HG02642 (cell line): ENCODE results near the gene CAPN12.

ENCODE experiments used
- ATAC-seq: cut with Tn5 transposase; IDR thresholded peaks from one replicate; pipeline ENCODE4 v1.9.1; 2021; ENCODE audit warnings: mild to moderate bottlenecking; ENCODE audit not compliant: unreplicated experiment, poor library complexity

The CAPN12 gene

GRCh38 chr19:38699647-38700349 is 44.5 kb downstream of the CAPN12 start:
- no peak for ATAC-seq

DNA sequence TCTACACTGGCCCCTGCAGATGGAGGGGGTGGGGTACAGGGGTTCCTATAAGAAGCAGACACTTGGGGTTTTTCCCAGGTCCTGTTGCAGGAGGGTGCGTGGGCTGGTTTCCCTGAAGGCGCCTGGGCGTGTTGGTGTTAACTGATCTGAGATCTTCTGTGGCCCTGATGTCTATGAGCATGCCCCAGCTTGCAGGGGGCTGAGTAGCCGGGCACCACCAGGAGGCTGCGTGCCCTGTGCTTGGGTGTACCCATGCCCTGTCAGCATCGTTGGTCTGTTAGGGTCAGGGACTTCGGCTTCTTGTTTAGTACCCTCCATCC is 45.3 kb downstream of the CAPN12 start:
- ATAC-seq = no peak

DNA sequence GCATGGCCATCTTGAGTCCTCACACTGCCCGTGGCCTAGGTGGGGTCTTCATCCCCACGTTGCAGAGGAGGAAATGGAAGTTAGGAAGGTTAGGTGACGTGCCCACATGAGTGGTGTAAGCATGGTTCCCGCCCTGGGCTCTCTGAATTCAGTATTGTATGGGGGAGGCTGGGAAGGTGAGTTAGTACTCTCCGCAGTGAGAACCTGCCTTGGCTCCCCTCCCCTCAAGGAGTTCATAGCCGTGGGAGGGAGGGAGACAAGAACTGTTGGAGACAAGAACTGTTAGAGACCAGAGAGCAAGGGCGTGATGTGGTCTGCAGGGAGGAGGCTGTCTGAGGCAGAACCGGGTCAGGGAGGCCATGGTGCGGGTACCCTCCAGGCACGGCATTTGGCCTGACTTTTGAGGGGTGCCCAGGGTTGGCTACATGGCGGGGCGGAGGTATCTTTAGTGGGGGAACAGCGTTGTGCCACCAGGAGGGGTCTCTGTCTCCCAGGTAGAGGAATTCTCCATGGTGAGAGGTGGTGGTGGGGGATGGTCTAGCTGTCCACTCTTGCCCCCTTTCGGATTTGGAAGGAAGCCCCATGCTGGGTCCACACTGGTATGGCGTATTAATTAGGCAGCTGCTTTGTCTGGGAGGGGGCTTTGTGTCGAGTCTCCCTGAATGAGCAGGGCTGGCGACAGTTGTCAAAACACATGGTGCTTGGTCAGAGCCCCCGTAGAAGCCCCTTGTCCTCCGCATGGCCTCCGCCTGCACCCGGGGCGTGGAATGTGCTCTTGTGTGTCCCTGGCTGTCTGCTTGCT is 45.8 kb downstream of the CAPN12 start:
- ATAC-seq = no peak

- no peak for ATAC-seq
Observed at GRCh38 chr19:38697641-38698071, 46.6 kb downstream of the CAPN12 start.

DNA sequence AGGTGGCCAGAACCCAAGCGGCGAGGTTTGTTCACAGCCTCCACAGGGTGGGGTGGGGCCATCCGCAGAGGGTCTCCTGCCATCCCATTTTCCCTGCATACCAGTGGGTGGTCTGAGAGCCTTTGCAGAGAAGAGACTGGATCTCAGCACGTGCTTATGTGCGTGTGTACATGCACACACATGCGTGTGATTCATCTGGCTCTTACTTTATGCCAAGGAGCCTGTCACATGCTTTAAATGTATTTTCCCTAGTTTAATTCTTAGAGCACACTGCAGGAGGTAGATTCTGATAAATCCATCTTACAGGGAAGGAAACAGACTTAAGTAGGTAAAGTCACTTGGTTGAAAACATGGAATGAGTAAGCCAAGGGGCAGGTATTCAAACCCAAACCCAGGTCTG is 47.1 kb downstream of the CAPN12 start:
- no peak for ATAC-seq

GRCh38 chr19:38696729-38697055 is 47.6 kb downstream of the CAPN12 start:
- ATAC-seq = no peak

DNA sequence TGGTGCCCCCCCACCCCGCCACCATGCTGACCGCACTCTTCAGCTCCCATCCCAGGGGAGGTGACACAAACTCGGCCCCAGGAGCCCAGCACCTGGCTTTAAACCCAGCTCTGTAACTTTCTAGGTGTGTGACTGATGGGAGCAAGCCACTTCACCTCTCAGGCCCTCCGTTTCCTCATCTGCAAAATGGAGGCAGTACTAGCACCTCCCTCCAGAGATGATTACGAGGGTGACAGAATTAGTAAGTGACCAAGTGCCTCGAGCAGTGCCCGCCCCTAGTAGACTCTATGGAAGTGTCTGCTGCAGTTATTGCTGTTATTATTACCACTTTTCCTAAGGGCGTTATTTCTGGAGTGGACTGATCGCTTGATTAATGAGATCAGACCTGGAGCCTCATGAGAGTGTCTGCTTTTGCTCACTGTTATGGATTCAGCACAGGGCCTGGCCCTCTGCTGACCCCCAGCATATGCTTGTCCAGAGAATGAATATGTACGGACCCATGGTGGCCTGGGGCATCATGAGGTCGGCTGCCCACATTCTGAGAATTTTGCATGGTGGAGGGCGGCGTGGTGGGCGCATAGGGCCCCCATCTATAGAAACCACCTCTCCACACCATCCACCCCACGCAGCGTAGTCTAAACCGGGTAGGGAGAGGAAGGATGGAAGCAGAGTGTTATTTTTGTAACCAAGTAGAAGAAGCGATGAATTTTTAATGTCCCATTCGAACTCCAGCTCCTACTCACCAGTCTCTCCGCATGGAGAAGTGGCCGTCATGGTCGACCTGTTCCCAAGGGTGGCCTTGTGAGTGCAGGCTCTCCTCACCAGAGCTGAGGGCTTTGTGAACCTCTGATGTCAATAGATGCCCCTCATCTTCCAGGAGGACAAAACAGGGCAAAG is 48.2 kb downstream of the CAPN12 start:
- no peak for ATAC-seq

- ATAC-seq = no peak
Observed at GRCh38 chr19:38695317-38695683, 49.0 kb downstream of the CAPN12 start.

GRCh38 chr19:38693380-38694223 is 50.7 kb downstream of the CAPN12 start:
- no peak for ATAC-seq

- ATAC-seq = no peak
Observed at GRCh38 chr19:38692458-38693379, 51.6 kb downstream of the CAPN12 start.

- no peak for ATAC-seq
Observed at GRCh38 chr19:38691938-38692457, 52.3 kb downstream of the CAPN12 start.

- ATAC-seq = no peak
Observed at GRCh38 chr19:38690832-38691231, 53.4 kb downstream of the CAPN12 start.

- ATAC-seq = no peak
Observed at GRCh38 chr19:38690146-38690545, 54.1 kb downstream of the CAPN12 start.

DNA sequence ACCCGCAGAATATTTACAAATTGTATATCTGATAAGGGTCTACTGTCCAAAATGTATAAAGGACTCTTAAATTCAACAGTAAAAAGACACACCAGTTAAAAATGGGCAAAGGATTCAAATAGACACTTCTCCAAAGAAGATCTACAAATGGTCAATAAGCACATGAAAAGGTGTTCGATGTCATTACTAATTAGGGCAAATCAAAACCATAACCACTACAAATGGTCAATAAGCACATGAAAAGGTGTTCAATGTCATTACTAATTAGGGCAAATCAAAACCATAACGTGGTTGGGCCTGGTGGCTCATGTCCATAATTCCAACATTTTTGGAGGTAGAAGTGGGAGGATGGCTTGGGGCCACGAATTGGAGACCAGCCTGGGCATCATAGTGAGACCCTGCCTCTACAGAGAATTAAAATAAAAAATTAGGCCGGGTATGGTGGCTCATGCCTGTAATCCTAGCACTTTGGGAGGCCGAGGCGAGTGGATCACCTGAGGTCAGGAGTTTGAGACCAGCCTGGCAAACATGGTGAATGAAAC is 56.4 kb downstream of the CAPN12 start:
- ATAC-seq = no peak

GRCh38 chr19:38686530-38686888 is 57.8 kb downstream of the CAPN12 start:
- ATAC-seq = no peak

DNA sequence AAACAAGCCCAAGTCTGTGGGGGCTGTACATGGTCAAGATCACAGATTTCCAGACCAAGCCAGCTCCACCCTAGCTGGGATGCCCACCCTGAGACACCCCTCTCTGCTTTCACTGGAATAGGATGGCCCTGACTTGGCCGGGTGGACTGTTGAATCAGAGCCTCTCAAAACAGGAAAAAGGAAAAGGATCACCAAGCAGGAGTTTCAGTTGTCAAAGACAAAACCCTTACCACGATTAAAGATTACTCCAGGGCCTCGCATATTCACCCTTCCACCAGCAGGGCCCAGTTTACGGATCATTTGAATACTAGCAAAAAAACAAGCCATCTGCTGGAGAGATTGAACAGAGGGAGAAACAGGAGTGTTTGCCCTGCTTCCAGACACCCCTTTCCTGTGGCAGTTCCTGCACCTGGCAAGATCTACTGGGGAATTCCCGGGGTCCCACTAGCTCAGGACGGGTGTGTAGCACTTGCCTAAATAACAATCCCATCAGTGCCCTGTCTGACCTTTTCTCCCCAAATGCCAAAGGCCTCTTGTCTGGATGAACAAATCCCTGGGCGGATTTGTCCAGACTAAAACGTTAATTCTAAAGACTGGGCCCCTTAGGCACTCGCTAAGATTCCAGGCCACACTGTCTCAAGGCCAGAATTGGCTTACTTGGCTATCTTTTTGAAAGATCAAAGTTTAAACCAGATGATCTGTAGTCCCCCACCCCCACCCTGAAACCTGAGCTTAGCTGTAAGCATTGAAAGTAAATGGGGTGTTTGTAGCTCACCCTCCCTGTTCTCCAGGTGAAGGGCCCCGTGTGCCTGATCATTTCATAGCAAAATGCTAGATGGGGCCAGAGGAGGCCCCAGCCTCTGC is 58.4 kb downstream of the CAPN12 start:
- no peak for ATAC-seq

GRCh38 chr19:38684862-38685665 is 59.2 kb downstream of the CAPN12 start:
- no peak for ATAC-seq
